K562 (cell line): ENCODE data around the gene MKNK2. TPM values are rescaled to one million over a fixed set of nuclear protein-coding genes. Genes with fewer than 3 reads are reported as not detected.

Experiments used
- CEBPB ChIP-seq: fragments of 450-650 bp; IDR thresholded peaks from 2 replicates; pipeline ENCODE4 v1.6.1; 2016; ENCODE audit warnings: missing genetic modification characterization, missing compliant biosample characterization
- DNMT1 ChIP-seq: fragments of 450-650 bp; IDR thresholded peaks from 2 replicates; pipeline ENCODE4 v1.6.1; 2016; ENCODE audit warnings: antibody characterized with exemption, mild to moderate bottlenecking
- ERF ChIP-seq: fragments of 450-650 bp; formaldehyde crosslinking; IDR thresholded peaks from 2 replicates; pipeline ENCODE4 v1.4.0; 2020; ENCODE audit warnings: mild to moderate bottlenecking, mixed read lengths
- FOXP1 ChIP-seq: sonication (generic); formaldehyde crosslinking; IDR thresholded peaks from 2 replicates; pipeline ENCODE4 v1.8.0; 2022; ENCODE audit warnings: mild to moderate bottlenecking, missing genetic modification reagents
- ILK ChIP-seq: fragments of 450-650 bp; IDR thresholded peaks from 2 replicates; pipeline ENCODE4 v1.6.1; 2016; ENCODE audit warnings: missing genetic modification characterization, low read depth, mild to moderate bottlenecking, missing compliant biosample characterization, moderate library complexity, borderline replicate concordance
- KAT7 ChIP-seq: sonication (generic); formaldehyde crosslinking; IDR thresholded peaks from 2 replicates; pipeline ENCODE4 v1.8.0; 2022; ENCODE audit warnings: missing genetic modification reagents, mild to moderate bottlenecking, borderline replicate concordance
- KLF6 ChIP-seq: fragments of 250-450 bp; sonication (Bioruptor Pico); IDR thresholded peaks from 2 replicates; pipeline ENCODE4 v1.4.0; 2020; ENCODE audit warnings: mild to moderate bottlenecking, moderate library complexity, borderline replicate concordance
- MAFG ChIP-seq: fragments of 450-650 bp; conservative IDR thresholded peaks from 2 replicates; pipeline ENCODE4 v1.6.1; 2016; ENCODE audit warnings: missing genetic modification characterization, missing compliant biosample characterization
- NBN ChIP-seq: fragments of 450-650 bp; IDR thresholded peaks from 2 replicates; pipeline ENCODE4 v1.6.1; 2016; ENCODE audit warnings: low read depth, mild to moderate bottlenecking
- NR1H2 ChIP-seq: sonication (generic); formaldehyde crosslinking; IDR thresholded peaks from 2 replicates; pipeline ENCODE4 v1.4.0; 2020; ENCODE audit warnings: mild to moderate bottlenecking, missing genetic modification reagents
- SIN3B ChIP-seq: fragments of 450-650 bp; IDR thresholded peaks from 2 replicates; pipeline ENCODE4 v1.6.1; 2017; ENCODE audit warnings: low read depth, mild to moderate bottlenecking, moderate library complexity
- TRIM24 ChIP-seq, 2 experiments: fragments of 450-650 bp; IDR thresholded peaks; 2 replicates each; pipeline ENCODE4 v1.6.1; 2016
- XRCC3 ChIP-seq: fragments of 450-650 bp; IDR thresholded peaks from 2 replicates; pipeline ENCODE4 v1.6.1; 2017; ENCODE audit warnings: mild to moderate bottlenecking, moderate library complexity
- ZNF253 ChIP-seq: fragments of 250-450 bp; sonication (Bioruptor Pico); conservative IDR thresholded peaks from 2 replicates; pipeline ENCODE4 v1.6.1; 2021; ENCODE audit warnings: mild to moderate bottlenecking
- ZNF431 ChIP-seq: sonication (generic); formaldehyde crosslinking; IDR thresholded peaks from 2 replicates; pipeline ENCODE4 v1.8.0; 2022; ENCODE audit warnings: mild to moderate bottlenecking, missing genetic modification reagents
- polyA plus RNA-seq, 8 experiments: library from polyadenylated mRNA; depleted of rRNA in 4 of 8; stranded (reverse) in 5 of 8; unstranded in 3 of 8; fragments of >200 nt; fragmentation: Nextera tagmentation in 2 of 8; fragmentation: Illumina TruSeq in 1 of 8; extraction: Ambion mirVana in 2 of 8; extraction: Trizol in 1 of 8; gene quantifications; 2 replicates each; pipeline versions ENCODE4 v1.2.1 to v1.2.3, GENCODE V29; 2011 to 2014; ENCODE audit warnings: inconsistent platforms in 1 of 8, missing spikeins in 1 of 8
- total RNA-seq, 7 experiments: library from RNA; depleted of rRNA in 6 of 7; stranded (reverse); fragments of >200 nt in 6 of 7; fragmentation: Illumina TruSeq in 2 of 7; extraction: Trizol in 2 of 7; gene quantifications; 2 replicates each; pipeline versions ENCODE4 v1.2.1 to v1.2.3, GENCODE V29; 2011 to 2021; ENCODE audit warnings: low replicate concordance in 1 of 7
- TF ChIP-seq, protein P1 (sequence below): sonication (generic); formaldehyde crosslinking; IDR thresholded peaks from 2 replicates; pipeline ENCODE4 v1.4.0; 2020; ENCODE audit warnings: mild to moderate bottlenecking, missing genetic modification reagents
- TF ChIP-seq, protein P2 (sequence below): IDR thresholded peaks from 2 replicates; pipeline ENCODE4 v1.6.1; 2014; ENCODE audit warnings: antibody characterized with exemption
- TF ChIP-seq, protein P3 (sequence below), 2 experiments: fragments of 450-650 bp in 1 of 2; sonication (generic) in 1 of 2; formaldehyde crosslinking in 1 of 2; IDR thresholded peaks in 1 of 2; conservative IDR thresholded peaks in 1 of 2; 2 replicates each; pipeline versions ENCODE4 v1.6.1 to v1.8.1; 2016 to 2023; ENCODE audit warnings: mild to moderate bottlenecking in 2 of 2, moderate library complexity in 2 of 2, inconsistent platforms in 1 of 2, missing genetic modification reagents in 1 of 2
- TF ChIP-seq, protein P4 (sequence below): fragments of 250-450 bp; sonication (Bioruptor Pico); IDR thresholded peaks from 2 replicates; pipeline ENCODE4 v1.5.0; 2020; ENCODE audit warnings: mild to moderate bottlenecking
- TF ChIP-seq, protein P5 (sequence below): fragments of 450-650 bp; IDR thresholded peaks from 2 replicates; pipeline ENCODE4 v1.7.1; 2018; ENCODE audit warnings: mild to moderate bottlenecking, low read depth; ENCODE audit not compliant: partially characterized antibody

MKNK2 gene
- total and polyA plus RNA-seq, 9 of the 15 experiments (the other 6 are each of a cell fraction or from before 2014, with no cell fraction given) = 5.1 to 191 (median 51.9) TPM

DNA sequence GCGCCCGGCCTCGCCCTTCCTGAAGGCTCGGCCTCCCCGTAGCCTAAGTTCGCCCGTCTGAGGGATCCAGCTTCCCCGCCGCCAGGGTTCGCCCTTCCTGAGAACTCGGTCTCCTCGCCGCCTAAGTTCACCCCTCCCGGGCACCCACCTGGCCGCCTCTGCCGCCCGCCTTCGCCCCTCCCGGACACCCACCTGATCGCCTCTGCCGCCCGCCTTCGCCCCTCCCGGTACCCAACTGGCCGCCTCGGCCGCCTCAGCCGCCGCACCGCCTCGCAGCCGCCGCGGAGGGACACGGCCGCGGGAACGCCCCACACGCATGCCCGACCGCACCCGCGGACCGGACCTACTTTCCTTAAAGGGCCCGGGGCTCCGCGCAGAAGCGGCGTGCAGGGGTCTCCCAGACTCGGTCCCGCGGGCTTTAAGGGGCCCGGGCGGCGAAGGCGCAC is 45.0 kb upstream of the MKNK2 start, which contains the start of gene MOB3A (continued):
- no peak for TF ChIP-seq ILK (tag)
- TF ChIP-seq ZNF253 (CRISPR knock-in tag) = no peak
- TF ChIP-seq CEBPB (tag) = no peak
- TF ChIP-seq, protein P1, sequence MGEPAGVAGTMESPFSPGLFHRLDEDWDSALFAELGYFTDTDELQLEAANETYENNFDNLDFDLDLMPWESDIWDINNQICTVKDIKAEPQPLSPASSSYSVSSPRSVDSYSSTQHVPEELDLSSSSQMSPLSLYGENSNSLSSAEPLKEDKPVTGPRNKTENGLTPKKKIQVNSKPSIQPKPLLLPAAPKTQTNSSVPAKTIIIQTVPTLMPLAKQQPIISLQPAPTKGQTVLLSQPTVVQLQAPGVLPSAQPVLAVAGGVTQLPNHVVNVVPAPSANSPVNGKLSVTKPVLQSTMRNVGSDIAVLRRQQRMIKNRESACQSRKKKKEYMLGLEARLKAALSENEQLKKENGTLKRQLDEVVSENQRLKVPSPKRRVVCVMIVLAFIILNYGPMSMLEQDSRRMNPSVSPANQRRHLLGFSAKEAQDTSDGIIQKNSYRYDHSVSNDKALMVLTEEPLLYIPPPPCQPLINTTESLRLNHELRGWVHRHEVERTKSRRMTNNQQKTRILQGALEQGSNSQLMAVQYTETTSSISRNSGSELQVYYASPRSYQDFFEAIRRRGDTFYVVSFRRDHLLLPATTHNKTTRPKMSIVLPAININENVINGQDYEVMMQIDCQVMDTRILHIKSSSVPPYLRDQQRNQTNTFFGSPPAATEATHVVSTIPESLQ (CRISPR knock-in tag) = no peak; the same call in 1 of the 2 replicates
- peak; percentile 83; the same call in 1 of the 2 replicates for TF ChIP-seq NBN
- TF ChIP-seq KAT7 (CRISPR knock-in tag) = peak; percentile 96
- peak; percentile 73; the same call in 1 of the 2 replicates for TF ChIP-seq ERF (CRISPR knock-in tag)
- TF ChIP-seq, protein P2, sequence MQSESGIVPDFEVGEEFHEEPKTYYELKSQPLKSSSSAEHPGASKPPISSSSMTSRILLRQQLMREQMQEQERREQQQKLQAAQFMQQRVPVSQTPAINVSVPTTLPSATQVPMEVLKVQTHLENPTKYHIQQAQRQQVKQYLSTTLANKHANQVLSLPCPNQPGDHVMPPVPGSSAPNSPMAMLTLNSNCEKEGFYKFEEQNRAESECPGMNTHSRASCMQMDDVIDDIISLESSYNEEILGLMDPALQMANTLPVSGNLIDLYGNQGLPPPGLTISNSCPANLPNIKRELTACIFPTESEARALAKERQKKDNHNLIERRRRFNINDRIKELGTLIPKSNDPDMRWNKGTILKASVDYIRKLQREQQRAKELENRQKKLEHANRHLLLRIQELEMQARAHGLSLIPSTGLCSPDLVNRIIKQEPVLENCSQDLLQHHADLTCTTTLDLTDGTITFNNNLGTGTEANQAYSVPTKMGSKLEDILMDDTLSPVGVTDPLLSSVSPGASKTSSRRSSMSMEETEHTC = peak; percentile 36; the same call in 1 of the 2 replicates
- no peak for TF ChIP-seq MAFG (tag)
- no peak for TF ChIP-seq DNMT1
- TF ChIP-seq, protein P3, sequence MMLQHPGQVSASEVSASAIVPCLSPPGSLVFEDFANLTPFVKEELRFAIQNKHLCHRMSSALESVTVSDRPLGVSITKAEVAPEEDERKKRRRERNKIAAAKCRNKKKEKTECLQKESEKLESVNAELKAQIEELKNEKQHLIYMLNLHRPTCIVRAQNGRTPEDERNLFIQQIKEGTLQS (IDR thresholded peaks at IDR 0.05) = peak; percentile 49
- TF ChIP-seq, protein P3 (CRISPR knock-in tag; conservative IDR thresholded peaks at IDR 0.05) = peak; percentile 84
- no peak for TF ChIP-seq XRCC3
- TF ChIP-seq, protein P4, sequence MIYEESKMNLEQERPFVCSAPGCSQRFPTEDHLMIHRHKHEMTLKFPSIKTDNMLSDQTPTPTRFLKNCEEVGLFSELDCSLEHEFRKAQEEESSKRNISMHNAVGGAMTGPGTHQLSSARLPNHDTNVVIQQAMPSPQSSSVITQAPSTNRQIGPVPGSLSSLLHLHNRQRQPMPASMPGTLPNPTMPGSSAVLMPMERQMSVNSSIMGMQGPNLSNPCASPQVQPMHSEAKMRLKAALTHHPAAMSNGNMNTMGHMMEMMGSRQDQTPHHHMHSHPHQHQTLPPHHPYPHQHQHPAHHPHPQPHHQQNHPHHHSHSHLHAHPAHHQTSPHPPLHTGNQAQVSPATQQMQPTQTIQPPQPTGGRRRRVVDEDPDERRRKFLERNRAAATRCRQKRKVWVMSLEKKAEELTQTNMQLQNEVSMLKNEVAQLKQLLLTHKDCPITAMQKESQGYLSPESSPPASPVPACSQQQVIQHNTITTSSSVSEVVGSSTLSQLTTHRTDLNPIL (CRISPR knock-in tag) = no peak
- no peak; the same call in 1 of the 2 replicates for TF ChIP-seq ZNF431
- TF ChIP-seq, protein P5, sequence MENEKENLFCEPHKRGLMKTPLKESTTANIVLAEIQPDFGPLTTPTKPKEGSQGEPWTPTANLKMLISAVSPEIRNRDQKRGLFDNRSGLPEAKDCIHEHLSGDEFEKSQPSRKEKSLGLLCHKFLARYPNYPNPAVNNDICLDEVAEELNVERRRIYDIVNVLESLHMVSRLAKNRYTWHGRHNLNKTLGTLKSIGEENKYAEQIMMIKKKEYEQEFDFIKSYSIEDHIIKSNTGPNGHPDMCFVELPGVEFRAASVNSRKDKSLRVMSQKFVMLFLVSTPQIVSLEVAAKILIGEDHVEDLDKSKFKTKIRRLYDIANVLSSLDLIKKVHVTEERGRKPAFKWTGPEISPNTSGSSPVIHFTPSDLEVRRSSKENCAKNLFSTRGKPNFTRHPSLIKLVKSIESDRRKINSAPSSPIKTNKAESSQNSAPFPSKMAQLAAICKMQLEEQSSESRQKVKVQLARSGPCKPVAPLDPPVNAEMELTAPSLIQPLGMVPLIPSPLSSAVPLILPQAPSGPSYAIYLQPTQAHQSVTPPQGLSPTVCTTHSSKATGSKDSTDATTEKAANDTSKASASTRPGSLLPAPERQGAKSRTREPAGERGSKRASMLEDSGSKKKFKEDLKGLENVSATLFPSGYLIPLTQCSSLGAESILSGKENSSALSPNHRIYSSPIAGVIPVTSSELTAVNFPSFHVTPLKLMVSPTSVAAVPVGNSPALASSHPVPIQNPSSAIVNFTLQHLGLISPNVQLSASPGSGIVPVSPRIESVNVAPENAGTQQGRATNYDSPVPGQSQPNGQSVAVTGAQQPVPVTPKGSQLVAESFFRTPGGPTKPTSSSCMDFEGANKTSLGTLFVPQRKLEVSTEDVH = peak; percentile 61
- 0 out of 2 replicates have a peak, but pooled peaks have one; percentile 69 for TF ChIP-seq NR1H2 (CRISPR knock-in tag)
- peak; percentile 91; the same call in 1 of the 2 replicates for TF ChIP-seq FOXP1 (CRISPR knock-in tag)
- TF ChIP-seq KLF6 (CRISPR knock-in tag) = peak; percentile 44; the same call in 1 of the 2 replicates
- TF ChIP-seq SIN3B = peak; percentile 77
- TF ChIP-seq TRIM24 (IDR thresholded peaks at IDR 0.05) = peak in 1 of 2 experiments; percentile 56; a peak in 1 of 4 replicates
